ACHN (cell line): ENCODE measurements around the gene OR7E24.
"Not testable (repeated sequence)": the region's sequence is repeated elsewhere in the genome, so short reads cannot be mapped to it uniquely, and the experiment has no call there.

ENCODE experiments used
- DNase-seq: peaks from one replicate; pipeline ENCODE4 v3.0.0-alpha.2; 2015
- in situ Hi-C: cut with HindIII; loops from 2 replicates; pipeline ENCODE4 v1.10.0; 2017; ENCODE audit warnings: low sequenced_read_pairs, low pct_ligation_motif_present, low pct_unique_long_range_greater_than_20kb

OR7E24 gene

GRCh38 chr19:9250630-9251029, at the start of gene OR7E24:
Gene OR7E24 (plus strand): TSS chr19:9250930. CDS start chr19:9251044, 114 bp downstream.
- in situ Hi-C loops = no loop called here
- DNase-seq = no peak

DNA sequence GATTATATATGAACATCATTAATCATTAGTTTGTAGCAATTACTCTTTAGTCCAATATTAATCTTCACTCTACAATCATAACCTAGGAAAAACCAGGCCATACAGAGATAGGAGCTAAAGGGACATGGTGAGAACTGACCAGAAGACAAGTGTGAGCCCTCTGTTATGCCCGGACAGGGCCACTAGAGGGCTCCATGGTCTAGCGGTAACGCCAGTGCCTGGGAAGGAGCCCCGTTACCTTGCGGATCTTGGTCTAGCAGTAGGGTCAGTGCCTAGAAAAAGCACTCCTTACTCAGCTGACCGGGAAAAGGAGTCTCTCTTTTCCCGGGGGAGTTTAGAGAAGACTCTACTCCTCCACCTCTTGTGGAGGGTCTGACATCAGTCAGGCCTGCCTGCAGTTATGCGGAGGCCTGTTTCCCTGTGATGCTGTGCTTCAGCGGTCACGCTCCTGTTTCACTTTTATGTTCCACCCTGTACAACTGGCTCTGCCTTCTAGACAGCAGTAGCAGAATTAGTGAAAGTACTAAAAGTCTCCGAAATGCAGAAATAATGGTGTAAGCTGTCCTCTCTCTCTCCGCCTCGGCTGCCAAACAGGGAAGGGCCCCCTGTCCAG, 45.1 kb upstream of the OR7E24 start:
- in situ Hi-C loops = no loop called here
- peak; percentile 37 for DNase-seq

DNA sequence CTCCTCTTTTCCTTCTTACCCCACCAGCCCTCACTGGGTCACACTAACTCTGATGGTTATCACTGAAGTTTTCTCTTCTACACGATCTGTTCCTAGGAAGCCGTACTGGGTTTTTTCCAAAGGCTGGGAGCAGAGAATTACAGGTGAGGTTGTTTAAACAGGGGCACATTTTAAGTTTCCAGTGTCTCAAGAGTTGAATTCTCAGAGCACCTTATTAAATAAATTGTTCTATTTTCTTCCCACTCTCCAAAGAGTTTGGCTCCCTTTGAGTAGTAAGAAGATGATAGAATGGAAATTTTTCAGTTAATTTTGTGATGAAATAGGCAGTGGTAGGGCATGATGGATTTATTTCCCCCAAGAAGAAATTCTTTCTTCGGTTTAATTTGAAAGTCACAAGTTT, 31.2 kb upstream of the OR7E24 start, which contains the start of gene OR7D4:
OR7D4 (minus strand) TSS at position 101 of the 400 bp plus-strand sequence. CDS start 4,752 bp downstream, outside the sequence.
- no peak for DNase-seq
- in situ Hi-C loops = no loop called here

DNA sequence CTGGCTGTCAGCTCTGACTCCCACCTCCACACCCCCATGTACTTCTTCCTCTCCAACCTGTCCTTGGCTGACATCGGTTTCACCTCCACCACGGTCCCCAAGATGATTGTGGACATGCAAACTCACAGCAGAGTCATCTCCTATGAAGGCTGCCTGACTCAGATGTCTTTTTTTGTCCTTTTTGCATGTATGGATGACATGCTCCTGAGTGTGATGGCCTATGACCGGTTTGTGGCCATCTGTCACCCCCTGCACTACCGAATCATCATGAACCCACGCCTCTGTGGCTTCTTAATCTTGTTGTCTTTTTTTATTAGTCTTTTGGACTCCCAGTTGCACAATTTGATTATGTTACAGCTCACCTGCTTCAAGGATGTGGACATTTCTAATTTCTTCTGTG, 506 bp downstream of the OR7E24 start:
- no peak for DNase-seq
- in situ Hi-C loops = no loop called here

DNA sequence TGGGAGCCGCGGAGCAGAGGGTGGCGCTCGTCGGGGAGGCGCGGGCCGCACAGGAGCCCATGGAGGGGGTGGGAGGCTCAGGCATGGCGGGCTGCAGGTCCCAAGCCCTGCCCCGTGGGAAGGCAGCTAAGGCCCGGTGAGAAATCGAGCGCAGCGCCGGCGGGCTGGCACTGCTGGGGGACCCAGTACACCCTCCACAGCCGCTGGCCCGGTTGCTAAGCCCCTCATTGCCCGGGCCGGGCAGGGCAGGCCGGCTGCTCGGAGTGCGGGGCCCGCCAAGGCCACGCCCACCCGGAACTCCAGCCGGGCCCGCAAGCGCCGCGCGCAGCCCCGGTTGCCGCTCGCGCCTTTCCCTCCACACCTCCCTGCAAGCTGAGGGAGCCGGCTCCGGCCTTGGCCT, 32.8 kb downstream of the OR7E24 start:
- DNase-seq, in situ Hi-C loops: not testable (repeated sequence)

GRCh38 chr19:9289231-9289884, 38.6 kb downstream of the OR7E24 start:
- no peak for DNase-seq
- in situ Hi-C loops = no loop called here

DNA sequence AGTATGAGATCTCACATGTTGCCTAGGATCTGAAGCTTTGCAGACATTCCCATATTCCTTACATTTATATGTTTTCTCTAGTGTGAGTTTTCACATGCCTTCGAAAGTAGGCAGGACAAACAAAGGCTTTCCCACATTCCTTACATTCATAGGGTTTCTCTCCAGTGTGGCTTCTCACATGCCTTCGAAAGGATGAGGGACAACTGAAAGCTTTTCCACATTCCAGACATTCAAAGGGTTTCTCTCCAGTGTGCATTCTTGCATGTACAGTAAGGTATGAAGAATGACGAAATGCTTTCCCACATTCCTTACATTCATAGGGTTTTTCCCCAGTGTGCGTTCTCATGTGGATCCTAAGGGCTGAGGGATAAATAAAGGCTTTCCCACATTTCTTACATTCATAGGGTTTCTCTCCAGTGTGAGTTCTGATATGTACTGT, 44.7 kb downstream of the OR7E24 start:
- no peak for DNase-seq
- in situ Hi-C loops = no loop called here

DNA sequence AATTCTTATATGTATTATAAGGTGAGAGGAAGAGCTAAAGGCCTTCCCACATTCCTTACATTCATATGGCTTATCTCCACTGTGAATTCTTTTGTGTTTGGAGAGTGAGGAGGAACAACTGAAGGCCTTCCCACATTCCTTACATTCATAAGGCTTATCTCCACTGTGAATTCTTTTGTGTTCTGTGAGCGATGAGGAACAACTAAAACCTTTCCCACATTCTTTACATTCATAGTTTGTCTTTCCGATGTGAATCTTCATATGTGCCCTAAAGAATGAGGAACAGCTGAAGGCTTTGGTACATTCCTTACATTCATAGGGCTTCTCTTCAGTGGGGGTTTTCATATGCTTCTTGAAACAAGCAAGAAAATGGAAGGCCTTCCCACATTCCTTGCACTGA, 45.6 kb downstream of the OR7E24 start:
- in situ Hi-C loops = no loop called here
- DNase-seq = no peak
